ENCODE results near the gene PDZRN4.

- TF ChIP-seq CTCF (IDR thresholded peaks at IDR 0.05; ENCODE audit: poor library complexity, severe bottlenecking) (no peak), POLR2AphosphoS5 (IDR thresholded peaks at IDR 0.05) (no peak), SMC3 (conservative IDR thresholded peaks at IDR 0.05; ENCODE audit: poor library complexity) (no peak), TAF1 (IDR thresholded peaks at IDR 0.05; ENCODE audit: low read depth) (no peak), EZH2 (IDR thresholded peaks at IDR 0.05; ENCODE audit: borderline replicate concordance, insufficient read depth, low read length, poor library complexity, severe bottlenecking) (no peak), REST (IDR thresholded peaks at IDR 0.05; ENCODE audit: borderline replicate concordance) (no peak)
These were observed 13.5 kb upstream of the PDZRN4 start for GRCh38 chr12:41174602-41175001.
